Heart left ventricle (tissue), 13 donors: ENCODE results near the gene CATSPERD.

ENCODE experiments used
- POLR2A ChIP-seq, 2 donors: fragments of 450-650 bp; IDR thresholded peaks; one replicate each; pipeline ENCODE4 v1.6.1; 2017; ENCODE audit warnings: antibody characterized with exemption in 2 of 2, mild to moderate bottlenecking in 2 of 2, moderate library complexity in 2 of 2
- TF ChIP-seq, protein P1 (sequence below), 12 donors: fragments of 200-600 bp; sonication (generic) in 4 of 12; IDR thresholded peaks; one replicate each; pipeline versions ENCODE4 v1.5.0 to v1.8.0; 2018 to 2022; ENCODE audit warnings: antibody characterized with exemption in 12 of 12, mild to moderate bottlenecking in 5 of 12
- donor health status: ischemic (EF 13 %, LVEDD 7.1; RV severe dilation, severe dysfunction).
- donor health status: DM: no; HTN: yes; CAD: no.
- donor health status: DM: no; HTN: no; CAD: no.
- donor health status: ischemic (EF 25% LVEDD 6.9; RV normal size, moderate dysfunction).
- donor health status: ischemic (EF 25% LVEDD 5.7; RV mildly dilated, moderate dysfunction).
- donor health status: ischemic (EF 35%, LVEDD 5.7; RV mildly dilated, moderate dysfunction).
- donor health status: nonischemic (EF 11% LVEDD 7.7; RV severe dilation, severe dysfunction).
- donor health status: DM: yes; HTN: yes; CAD: no.
- donor health status: PGD.
- donor health status: ischemic (EF 29% LVEDD 5.4; RV normal size, mild dysfunction).
- donor health status: nonischemic (EF 23%, LVEDD 6.1; RV moderate dilation, normal function).

DNA sequence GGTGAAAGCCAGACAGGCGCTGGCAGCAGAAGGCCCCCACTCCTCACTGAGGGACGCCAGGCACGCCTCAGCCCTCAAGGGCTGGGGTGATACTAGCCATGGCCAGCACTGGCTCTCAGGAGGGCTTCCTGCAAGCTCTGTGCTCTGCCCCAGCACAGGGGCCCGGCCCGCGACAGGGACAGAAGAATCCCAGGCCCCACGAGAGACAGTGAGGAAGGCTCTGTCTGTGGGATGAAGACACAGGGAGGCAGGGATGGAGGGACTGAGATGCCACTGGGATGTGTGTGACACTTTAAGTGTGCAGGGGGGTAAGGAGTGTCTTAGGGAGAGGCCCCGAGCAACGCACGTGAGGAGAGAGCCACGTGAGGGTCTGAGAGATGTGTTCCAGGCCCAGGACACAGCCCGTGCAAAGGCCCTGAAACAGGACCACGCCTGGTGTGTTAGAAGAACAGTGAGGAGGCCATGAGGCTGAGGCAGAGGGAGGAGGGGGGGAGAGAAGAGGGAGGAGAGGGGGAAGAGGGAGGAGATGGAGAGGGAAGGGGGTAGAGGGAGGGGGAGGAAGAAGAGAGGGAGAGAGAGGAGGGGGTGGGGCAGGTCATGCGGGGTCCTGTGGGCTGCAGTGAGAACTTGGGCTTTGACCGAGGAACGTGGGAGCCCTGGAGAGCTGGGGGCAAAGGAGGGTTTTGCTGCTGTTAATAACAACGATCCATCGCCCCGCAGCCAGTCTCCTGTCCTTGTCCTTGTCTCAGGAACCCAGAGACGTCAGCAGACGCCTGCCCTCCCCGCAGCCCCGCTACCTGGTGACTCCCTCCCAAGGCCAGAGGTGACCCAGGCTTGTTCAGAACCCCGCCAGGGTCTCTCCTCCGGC is 23.2 kb upstream of the CATSPERD start:
- TF ChIP-seq, protein P1, sequence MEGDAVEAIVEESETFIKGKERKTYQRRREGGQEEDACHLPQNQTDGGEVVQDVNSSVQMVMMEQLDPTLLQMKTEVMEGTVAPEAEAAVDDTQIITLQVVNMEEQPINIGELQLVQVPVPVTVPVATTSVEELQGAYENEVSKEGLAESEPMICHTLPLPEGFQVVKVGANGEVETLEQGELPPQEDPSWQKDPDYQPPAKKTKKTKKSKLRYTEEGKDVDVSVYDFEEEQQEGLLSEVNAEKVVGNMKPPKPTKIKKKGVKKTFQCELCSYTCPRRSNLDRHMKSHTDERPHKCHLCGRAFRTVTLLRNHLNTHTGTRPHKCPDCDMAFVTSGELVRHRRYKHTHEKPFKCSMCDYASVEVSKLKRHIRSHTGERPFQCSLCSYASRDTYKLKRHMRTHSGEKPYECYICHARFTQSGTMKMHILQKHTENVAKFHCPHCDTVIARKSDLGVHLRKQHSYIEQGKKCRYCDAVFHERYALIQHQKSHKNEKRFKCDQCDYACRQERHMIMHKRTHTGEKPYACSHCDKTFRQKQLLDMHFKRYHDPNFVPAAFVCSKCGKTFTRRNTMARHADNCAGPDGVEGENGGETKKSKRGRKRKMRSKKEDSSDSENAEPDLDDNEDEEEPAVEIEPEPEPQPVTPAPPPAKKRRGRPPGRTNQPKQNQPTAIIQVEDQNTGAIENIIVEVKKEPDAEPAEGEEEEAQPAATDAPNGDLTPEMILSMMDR (IDR thresholded peaks at IDR 0.05) = no peak
- TF ChIP-seq POLR2A (IDR thresholded peaks at IDR 0.05) = no peak
